Measurements from ENCODE around the gene N4BP3.

The N4BP3 gene

DNA sequence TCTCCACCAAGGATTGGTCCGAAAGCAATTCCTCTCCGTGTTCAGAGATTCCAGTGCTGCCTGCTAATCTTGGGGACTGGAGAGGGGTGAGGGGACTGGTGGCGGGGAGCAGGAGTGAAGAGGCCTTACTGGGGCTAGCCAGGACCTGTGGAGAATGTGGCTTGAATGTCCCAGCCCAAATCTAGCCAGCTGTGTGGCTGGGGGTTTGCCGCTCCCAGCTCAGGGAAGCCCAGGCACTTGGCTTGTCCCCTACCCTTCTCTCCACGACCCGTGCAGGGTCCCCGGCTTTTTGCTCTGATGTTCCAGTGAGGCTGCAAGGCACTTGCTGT lies 2.4 kb downstream of the N4BP3 start:
- peak; percentile 70 for FAIRE-seq
- TF ChIP-seq TAF1 (IDR thresholded peaks at IDR 0.05; ENCODE audit: borderline replicate concordance, low read depth, low read length) (no peak), POLR2AphosphoS5 (IDR thresholded peaks at IDR 0.05; ENCODE audit: low read depth, low read length) (no peak), POLR2A (IDR thresholded peaks at IDR 0.05; ENCODE audit: low read depth, low read length) (no peak)
- no peak for DNase-seq (ENCODE audit: insufficient read length)

GRCh38 chr5:178116143-178116885 lies 3.0 kb downstream of the N4BP3 start:
- DNase-seq (ENCODE audit: insufficient read length) = no peak
- TF ChIP-seq POLR2A (IDR thresholded peaks at IDR 0.05; ENCODE audit: low read depth, low read length) = peak; percentile 73
- no peak for TF ChIP-seq TAF1 (IDR thresholded peaks at IDR 0.05; ENCODE audit: borderline replicate concordance, low read depth, low read length)
- TF ChIP-seq POLR2AphosphoS5 (IDR thresholded peaks at IDR 0.05; ENCODE audit: low read depth, low read length) = peak; percentile 72
- FAIRE-seq = peak; percentile 97

GRCh38 chr5:178117923-178118701 lies 4.8 kb downstream of the N4BP3 start:
- no peak for DNase-seq (ENCODE audit: insufficient read length)
- TF ChIP-seq POLR2AphosphoS5 (IDR thresholded peaks at IDR 0.05; ENCODE audit: low read depth, low read length) = no peak
- TF ChIP-seq POLR2A (IDR thresholded peaks at IDR 0.05; ENCODE audit: low read depth, low read length) = no peak
- TF ChIP-seq TAF1 (IDR thresholded peaks at IDR 0.05; ENCODE audit: borderline replicate concordance, low read depth, low read length) = no peak
- FAIRE-seq = peak; percentile 92

GRCh38 chr5:178119915-178120606 lies 6.7 kb downstream of the N4BP3 start:
- FAIRE-seq (no peak), DNase-seq (ENCODE audit: insufficient read length) (no peak)
- TF ChIP-seq POLR2A (IDR thresholded peaks at IDR 0.05; ENCODE audit: low read depth, low read length) (no peak), TAF1 (IDR thresholded peaks at IDR 0.05; ENCODE audit: borderline replicate concordance, low read depth, low read length) (no peak), POLR2AphosphoS5 (IDR thresholded peaks at IDR 0.05; ENCODE audit: low read depth, low read length) (no peak)

DNA sequence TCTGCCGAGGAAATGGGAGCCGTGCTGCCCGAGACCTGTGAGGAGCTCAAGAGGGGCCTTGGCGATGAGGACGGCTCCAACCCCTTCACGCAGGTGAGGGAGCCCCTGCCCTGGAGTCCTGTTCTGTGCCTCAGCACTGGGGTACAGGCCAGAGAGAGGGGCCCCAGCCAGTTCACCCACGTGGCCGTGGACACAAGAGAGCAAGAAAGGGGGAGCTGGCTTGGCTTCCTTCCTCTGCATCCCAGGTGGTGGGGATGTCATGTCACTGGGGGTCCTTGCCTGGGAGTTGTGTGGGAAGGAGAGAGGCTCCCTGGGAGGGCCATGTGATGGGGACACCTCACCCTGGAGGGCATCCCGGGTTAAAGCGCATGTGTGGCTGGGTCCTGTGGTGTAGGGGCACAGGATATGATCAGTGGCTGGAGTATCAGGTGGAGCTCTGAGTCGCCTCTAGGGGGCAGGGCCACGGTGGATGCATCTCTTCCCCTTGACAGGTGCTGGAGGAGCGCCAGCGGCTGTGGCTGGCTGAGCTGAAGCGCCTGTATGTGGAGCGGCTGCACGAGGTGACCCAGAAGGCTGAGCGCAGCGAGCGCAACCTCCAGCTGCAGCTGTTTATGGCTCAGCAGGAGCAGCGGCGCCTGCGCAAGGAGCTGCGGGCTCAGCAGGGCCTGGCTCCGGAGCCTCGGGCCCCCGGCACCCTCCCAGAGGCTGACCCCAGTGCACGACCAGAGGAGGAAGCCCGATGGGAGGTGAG lies 7.5 kb downstream of the N4BP3 start:
- DNase-seq (ENCODE audit: insufficient read length) (peak; percentile 89), FAIRE-seq (peak; percentile 92)
- TF ChIP-seq POLR2AphosphoS5 (IDR thresholded peaks at IDR 0.05; ENCODE audit: low read depth, low read length) (no peak), POLR2A (IDR thresholded peaks at IDR 0.05; ENCODE audit: low read depth, low read length) (no peak), TAF1 (IDR thresholded peaks at IDR 0.05; ENCODE audit: borderline replicate concordance, low read depth, low read length) (no peak)

- no peak for FAIRE-seq
- DNase-seq (ENCODE audit: insufficient read length) = no peak
- no peak for TF ChIP-seq TAF1 (IDR thresholded peaks at IDR 0.05; ENCODE audit: borderline replicate concordance, low read depth, low read length)
- TF ChIP-seq POLR2A (IDR thresholded peaks at IDR 0.05; ENCODE audit: low read depth, low read length) = no peak
- no peak for TF ChIP-seq POLR2AphosphoS5 (IDR thresholded peaks at IDR 0.05; ENCODE audit: low read depth, low read length)
Observed at GRCh38 chr5:178121391-178122276, 8.3 kb downstream of the N4BP3 start.

DNA sequence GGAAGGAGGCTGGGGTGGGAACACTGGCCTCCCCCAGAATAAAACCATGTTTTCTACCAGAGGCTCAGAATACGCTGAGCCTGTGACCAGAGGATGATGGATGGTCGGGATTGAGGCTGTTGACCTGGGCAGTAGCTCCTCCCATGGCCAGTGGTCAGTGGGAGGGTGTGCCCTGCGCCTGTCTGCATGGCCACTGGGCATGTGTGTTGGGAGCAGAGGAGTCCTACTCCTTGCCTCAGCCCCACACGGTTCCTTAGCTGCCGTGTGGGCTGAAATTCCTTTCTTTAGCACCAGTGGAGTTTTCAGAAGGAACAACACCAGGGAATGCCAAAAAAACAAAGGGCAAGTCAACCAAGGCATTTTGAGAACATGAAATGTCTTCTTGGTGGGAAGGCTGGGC lies 9.0 kb downstream of the N4BP3 start:
- no peak for FAIRE-seq
- no peak for TF ChIP-seq TAF1 (IDR thresholded peaks at IDR 0.05; ENCODE audit: borderline replicate concordance, low read depth, low read length)
- TF ChIP-seq POLR2A (IDR thresholded peaks at IDR 0.05; ENCODE audit: low read depth, low read length) = no peak
- TF ChIP-seq POLR2AphosphoS5 (IDR thresholded peaks at IDR 0.05; ENCODE audit: low read depth, low read length) = no peak
- no peak for DNase-seq (ENCODE audit: insufficient read length)

GRCh38 chr5:178123094-178123965 lies 10.0 kb downstream of the N4BP3 start:
- TF ChIP-seq POLR2A (IDR thresholded peaks at IDR 0.05; ENCODE audit: low read depth, low read length) = no peak
- TF ChIP-seq POLR2AphosphoS5 (IDR thresholded peaks at IDR 0.05; ENCODE audit: low read depth, low read length) = no peak
- TF ChIP-seq TAF1 (IDR thresholded peaks at IDR 0.05; ENCODE audit: borderline replicate concordance, low read depth, low read length) = no peak
- DNase-seq (ENCODE audit: insufficient read length) (no peak), FAIRE-seq (no peak)
